Measurements from ENCODE around the gene TEX101.

TEX101 gene

GRCh38 chr19:43422000-43422688 lies 7.5 kb downstream of the TEX101 start:
- DNase-seq (ENCODE audit: extremely low read depth, low read depth) = no peak
- H3K4me3 ChIP-seq (replicated peaks; ENCODE audit: low read depth, low read length) = no peak overlapping the region
- TF ChIP-seq CTCF (IDR thresholded peaks at IDR 0.05; ENCODE audit: low read depth, low read length, missing control alignments) = no peak

- no peak for TF ChIP-seq CTCF (IDR thresholded peaks at IDR 0.05; ENCODE audit: low read depth, low read length, missing control alignments)
- DNase-seq (ENCODE audit: extremely low read depth, low read depth) = no peak
- no peak overlapping the region for H3K4me3 ChIP-seq (replicated peaks; ENCODE audit: low read depth, low read length)
These were observed 8.0 kb downstream of the TEX101 start for GRCh38 chr19:43422689-43423066.

- no peak for TF ChIP-seq CTCF (IDR thresholded peaks at IDR 0.05; ENCODE audit: low read depth, low read length, missing control alignments)
These were observed 9.1 kb downstream of the TEX101 start for GRCh38 chr19:43423779-43424178.

GRCh38 chr19:43425567-43426392 lies 11.1 kb downstream of the TEX101 start:
- H3K4me3 ChIP-seq (replicated peaks; ENCODE audit: low read depth, low read length) = no peak overlapping the region
- DNase-seq (ENCODE audit: extremely low read depth, low read depth) = no peak
- TF ChIP-seq CTCF (IDR thresholded peaks at IDR 0.05; ENCODE audit: low read depth, low read length, missing control alignments) = peak; percentile 48

More at GRCh38 chr19:43423779-43424178, 9.1 kb downstream of the TEX101 start:
- H3K4me3 ChIP-seq (replicated peaks; ENCODE audit: low read depth, low read length) = no peak overlapping the region
- DNase-seq (ENCODE audit: extremely low read depth, low read depth) = no peak

- TF ChIP-seq CTCF (IDR thresholded peaks at IDR 0.05; ENCODE audit: low read depth, low read length, missing control alignments) = no peak
- DNase-seq (ENCODE audit: extremely low read depth, low read depth) = no peak
- no peak overlapping the region for H3K4me3 ChIP-seq (replicated peaks; ENCODE audit: low read depth, low read length)
These were observed 14.7 kb downstream of the TEX101 start for GRCh38 chr19:43429395-43429794.

GRCh38 chr19:43430142-43430710 lies 15.5 kb downstream of the TEX101 start:
- H3K4me3 ChIP-seq (replicated peaks; ENCODE audit: low read depth, low read length) = no peak overlapping the region
- no peak for DNase-seq (ENCODE audit: extremely low read depth, low read depth)
- TF ChIP-seq CTCF (IDR thresholded peaks at IDR 0.05; ENCODE audit: low read depth, low read length, missing control alignments) = peak; percentile 24
